Thyroid gland (tissue), 4 donors: Measurements from ENCODE around the gene BMP6. TPM values are rescaled to one million over a fixed set of nuclear protein-coding genes. Genes with fewer than 3 reads are reported as not detected.

Source experiments
- DNase-seq, 2 donors: peaks; one replicate each; pipeline ENCODE4 v3.0.0-alpha.2; 2019
- H3K27ac ChIP-seq, 3 donors: fragments of 200-600 bp; sonication (generic); 1 replicate in 2 of 3; 2 replicates in 1 of 3; pipeline ENCODE4 v1.5.1; 2016 to 2019; ENCODE audit warnings: mild to moderate bottlenecking in 1 of 3, moderate library complexity in 1 of 3
- H3K27me3 ChIP-seq: fragments of 200-600 bp; sonication (generic); one replicate; pipeline ENCODE4 v1.5.1; 2019
- H3K36me3 ChIP-seq, 2 donors: fragments of 200-600 bp; sonication (generic); one replicate each; pipeline ENCODE4 v1.5.1; 2016 to 2019
- H3K4me1 ChIP-seq, 2 donors: fragments of 200-600 bp; sonication (generic); one replicate each; pipeline ENCODE4 v1.5.1; 2017 to 2019
- H3K4me3 ChIP-seq, 3 donors: fragments of 200-600 bp; sonication (generic); replicated peaks in 1 of 3; 1 replicate in 2 of 3; 2 replicates in 1 of 3; pipeline ENCODE4 v1.5.1; 2016; ENCODE audit warnings: mild to moderate bottlenecking in 1 of 3
- H3K9me3 ChIP-seq: fragments of 200-600 bp; sonication (generic); one replicate; pipeline ENCODE4 v1.5.1; 2017
- CTCF ChIP-seq, 6 experiments: fragments of 200-600 bp in 3 of 6; fragments of 450-650 bp in 3 of 6; sonication (generic) in 3 of 6; IDR thresholded peaks; one replicate each; pipeline ENCODE4 v1.5.1; 2016 to 2019; ENCODE audit warnings: antibody characterized with exemption in 6 of 6, mild to moderate bottlenecking in 2 of 6, inconsistent platforms in 1 of 6, moderate library complexity in 1 of 6
- POLR2A ChIP-seq, 2 donors: fragments of 450-650 bp; IDR thresholded peaks; one replicate each; pipeline ENCODE4 v1.6.1; 2017; ENCODE audit warnings: antibody characterized with exemption in 2 of 2, mild to moderate bottlenecking in 2 of 2, moderate library complexity in 1 of 2
- WGBS, 2 donors: methylation state at CpG; one replicate each; pipeline ENCODE4 v1.1.5; 2017; 5-methylcytosine and 5-hydroxymethylcytosine counted together
- intact Hi-C: fragments of 100-400 bp; cut with DNase I; formaldehyde crosslinking; loops from one replicate; pipeline ENCODE4 v1.15.1; 2023
- total RNA-seq, 4 donors: library from RNA; depleted of rRNA; stranded (reverse); fragments of >200 nt; gene quantifications; one replicate each; pipeline ENCODE4 v1.2.3, GENCODE V29; 2016

The BMP6 gene
- total RNA-seq, 4 donors from 2014 or later, result 0.78 to 3.1 (median 1.9) TPM

- WGBS, 2 donors, result 85 to 88% methylated on average over 6 of the region's 6 CpGs
- peaks cover 11 to 14% of the 10 kb centered on the region in 2 donors for H3K4me1 ChIP-seq
- H3K27ac ChIP-seq, result no peak overlapping the region
- DNase-seq, result no peak
- H3K36me3 ChIP-seq, result no peaks in the 10 kb centered on the region
- no peaks in the 10 kb centered on the region for H3K9me3 ChIP-seq
- intact Hi-C loops, result no loop called here
- no peaks in the 10 kb centered on the region for H3K27me3 ChIP-seq
- no peak for TF ChIP-seq CTCF (IDR thresholded peaks at IDR 0.05)
- TF ChIP-seq POLR2A (IDR thresholded peaks at IDR 0.05), result no peak
- H3K4me3 ChIP-seq, result no peak overlapping the region
Measured at GRCh38 chr6:7912024-7912423, 186.1 kb downstream of the BMP6 start.

- Histone ChIP-seq H3K4me3 (no peak overlapping the region), H3K27me3 (no peaks in the 10 kb centered on the region), H3K27ac (no peak overlapping the region), H3K9me3 (no peaks in the 10 kb centered on the region), H3K36me3 (no peaks in the 10 kb centered on the region), H3K4me1 (peaks cover 11 to 14% of the 10 kb centered on the region in 2 donors)
- TF ChIP-seq POLR2A (IDR thresholded peaks at IDR 0.05) (no peak), CTCF (IDR thresholded peaks at IDR 0.05) (no peak)
- intact Hi-C loops, result no loop called here
- DNase-seq, result no peak
- WGBS, 2 donors, result 74 to 78% methylated on average over 8 of the region's 8 CpGs
Measured at GRCh38 chr6:7912736-7913517, 187.0 kb downstream of the BMP6 start.

- Histone ChIP-seq H3K4me3 (no peak overlapping the region), H3K9me3 (no peaks in the 10 kb centered on the region), H3K27me3 (no peaks in the 10 kb centered on the region), H3K36me3 (no peaks in the 10 kb centered on the region), H3K4me1 (peaks cover 7 to 8% of the 10 kb centered on the region in 2 donors), H3K27ac (no peak overlapping the region)
- intact Hi-C loops, result no loop called here
- 71 to 79% methylated on average over 5 of the region's 5 CpGs for whole genome bisulfite sequencing, 2 donors
- TF ChIP-seq POLR2A (IDR thresholded peaks at IDR 0.05) (no peak), CTCF (IDR thresholded peaks at IDR 0.05) (no peak)
- DNase-seq, result no peak
Measured at GRCh38 chr6:7914311-7914710, 188.4 kb downstream of the BMP6 start.

- peak; percentile 21 to 26 for DNase-seq
- WGBS, 2 donors, result 79 to 82% methylated on average over 11 of the region's 11 CpGs
- no peaks in the 10 kb centered on the region for H3K36me3 ChIP-seq
- H3K4me3 ChIP-seq, result no peak overlapping the region
- intact Hi-C loops, result no loop called here
- TF ChIP-seq CTCF (IDR thresholded peaks at IDR 0.05) (no peak), POLR2A (IDR thresholded peaks at IDR 0.05) (no peak)
- H3K27ac ChIP-seq, result no peak overlapping the region
- H3K27me3 ChIP-seq, result no peaks in the 10 kb centered on the region
- H3K4me1 ChIP-seq, result peaks cover 2 to 4% of the 10 kb centered on the region in 2 donors
- H3K9me3 ChIP-seq, result no peaks in the 10 kb centered on the region
Measured at GRCh38 chr6:7914991-7915789, 189.3 kb downstream of the BMP6 start.

GRCh38 chr6:7916959-7917358, 191.1 kb downstream of the BMP6 start:
- intact Hi-C loops, result no loop called here
- 87% methylated on average over 1 of the region's 1 CpG for WGBS, 2 donors
- no peak overlapping the region for H3K4me3 ChIP-seq
- no peaks in the 10 kb centered on the region for H3K36me3 ChIP-seq
- H3K4me1 ChIP-seq, result no peaks in the 10 kb centered on the region
- H3K9me3 ChIP-seq, result no peaks in the 10 kb centered on the region
- no peaks in the 10 kb centered on the region for H3K27me3 ChIP-seq
- H3K27ac ChIP-seq, result no peak overlapping the region
- DNase-seq, result no peak
- no peak for TF ChIP-seq POLR2A (IDR thresholded peaks at IDR 0.05)
- no peak for TF ChIP-seq CTCF (IDR thresholded peaks at IDR 0.05)
